Body of pancreas (tissue), 4 donors: Measurements from ENCODE around the gene KCNAB2. TPM values are rescaled to one million over a fixed set of nuclear protein-coding genes. Genes with fewer than 3 reads are reported as not detected.

Source experiments
- ATAC-seq: fragments of 150-250 bp; one replicate; pipeline ENCODE4 v1.9.1; 2016
- DNase-seq, 4 donors: peaks; one replicate each; pipeline ENCODE4 v3.0.0-alpha.2; 2019
- H3K27ac ChIP-seq, 4 donors: fragments of 200-600 bp; sonication (generic); 1 replicate in 3 of 4; 2 replicates in 1 of 4; pipeline versions ENCODE4 v1.5.1 to v1.6.1; 2016 to 2019; ENCODE audit warnings: mild to moderate bottlenecking in 1 of 4, mixed read lengths in 1 of 4, moderate library complexity in 1 of 4
- H3K27me3 ChIP-seq, 2 donors: fragments of 200-600 bp; sonication (generic); one replicate each; pipeline ENCODE4 v1.6.0; 2016; ENCODE audit warnings: mild to moderate bottlenecking in 1 of 2
- H3K36me3 ChIP-seq, 2 donors: fragments of 200-600 bp; sonication (generic); replicated peaks in 1 of 2; 2 replicates each; pipeline ENCODE4 v1.5.1; 2016; ENCODE audit warnings: low read depth in 2 of 2; ENCODE audit not compliant: insufficient read depth in 1 of 2
- H3K4me1 ChIP-seq: fragments of 200-600 bp; sonication (generic); one replicate; pipeline ENCODE4 v1.6.0; 2016
- H3K4me3 ChIP-seq, 2 donors: fragments of 200-600 bp; sonication (generic); 1 replicate in 1 of 2; 2 replicates in 1 of 2; pipeline ENCODE4 v1.5.1; 2016 to 2019
- H3K9me3 ChIP-seq, 3 donors: fragments of 200-600 bp; sonication (generic); 1 replicate in 2 of 3; 2 replicates in 1 of 3; pipeline ENCODE4 v1.5.1; 2016
- CTCF ChIP-seq, 7 experiments: fragments of 450-650 bp in 4 of 7; fragments of 200-600 bp in 3 of 7; sonication (generic) in 3 of 7; IDR thresholded peaks; one replicate each; pipeline ENCODE4 v1.5.1; 2016 to 2019; ENCODE audit warnings: antibody characterized with exemption in 7 of 7
- POLR2A ChIP-seq, 3 donors: fragments of 450-650 bp; IDR thresholded peaks; one replicate each; pipeline ENCODE4 v1.6.1; 2016; ENCODE audit warnings: antibody characterized with exemption in 3 of 3, mild to moderate bottlenecking in 2 of 3
- WGBS, 2 donors: methylation state at CpG; one replicate each; pipeline ENCODE4 v1.1.5; 2017; 5-methylcytosine and 5-hydroxymethylcytosine counted together
- intact Hi-C: fragments of 100-400 bp; cut with DNase I; formaldehyde crosslinking; loops from one replicate; pipeline ENCODE4 v1.15.1; 2023
- total RNA-seq, 2 donors: library from RNA; depleted of rRNA; stranded (reverse); fragments of >200 nt; gene quantifications; one replicate each; pipeline ENCODE4 v1.1.0, GENCODE V29; 2016

Gene KCNAB2
- total RNA-seq, 2 donors from 2014 or later = 4.6 to 7.0 TPM

GRCh38 chr1:5998906-5999301, 46.8 kb upstream of the KCNAB2 start:
- H3K36me3 ChIP-seq = no peaks in the 10 kb centered on the region
- WGBS, 2 donors = 87 to 92% methylated on average over 12 to 19 of the region's 19 CpGs
- no peak overlapping the region for H3K4me3 ChIP-seq
- no peaks in the 10 kb centered on the region for H3K4me1 ChIP-seq
- H3K27ac ChIP-seq = no peak overlapping the region
- TF ChIP-seq POLR2A (IDR thresholded peaks at IDR 0.05) = no peak
- TF ChIP-seq CTCF (IDR thresholded peaks at IDR 0.05) = no peak
- peaks cover 0 to 5% of the 10 kb centered on the region in 2 donors for H3K27me3 ChIP-seq
- ATAC-seq (no peak), DNase-seq (no peak)
- intact Hi-C loops = no loop called here
- no peaks in the 10 kb centered on the region for H3K9me3 ChIP-seq

- DNase-seq (peak in 2 of 4 donors; percentile 3 to 8), ATAC-seq (no peak)
- H3K4me3 ChIP-seq = no peak overlapping the region
- no peaks in the 10 kb centered on the region for H3K4me1 ChIP-seq
- no peak overlapping the region for H3K27ac ChIP-seq
- no peaks in the 10 kb centered on the region for H3K9me3 ChIP-seq
- H3K36me3 ChIP-seq = no peaks in the 10 kb centered on the region
- H3K27me3 ChIP-seq = peaks cover 0 to 7% of the 10 kb centered on the region in 2 donors
- no peak for TF ChIP-seq CTCF (IDR thresholded peaks at IDR 0.05)
- no peak for TF ChIP-seq POLR2A (IDR thresholded peaks at IDR 0.05)
- 88 to 92% methylated on average over 25 to 28 of the region's 28 CpGs for WGBS, 2 donors
- intact Hi-C loops = no loop called here
Measured at GRCh38 chr1:5999711-6000443, 45.8 kb upstream of the KCNAB2 start.

- no peaks in the 10 kb centered on the region for H3K4me1 ChIP-seq
- no peak for TF ChIP-seq POLR2A (IDR thresholded peaks at IDR 0.05)
- no peak for TF ChIP-seq CTCF (IDR thresholded peaks at IDR 0.05)
- no peaks in the 10 kb centered on the region for H3K9me3 ChIP-seq
- ATAC-seq = no peak
- peaks cover 0 to 7% of the 10 kb centered on the region in 2 donors for H3K27me3 ChIP-seq
- peak in 1 of 4 donors; percentile 0 for DNase-seq
- intact Hi-C loops = no loop called here
- no peaks in the 10 kb centered on the region for H3K36me3 ChIP-seq
- H3K27ac ChIP-seq = no peak overlapping the region
- no peak overlapping the region for H3K4me3 ChIP-seq
- WGBS, 2 donors = 79 to 88% methylated on average over 15 to 17 of the region's 17 CpGs
Measured at GRCh38 chr1:6000444-6001288, 45.0 kb upstream of the KCNAB2 start.

- Histone ChIP-seq H3K27ac (no peak overlapping the region), H3K4me1 (no peaks in the 10 kb centered on the region), H3K36me3 (no peaks in the 10 kb centered on the region), H3K9me3 (no peaks in the 10 kb centered on the region), H3K27me3 (peaks cover 0 to 7% of the 10 kb centered on the region in 2 donors), H3K4me3 (no peak overlapping the region)
- TF ChIP-seq POLR2A (IDR thresholded peaks at IDR 0.05) (no peak), CTCF (IDR thresholded peaks at IDR 0.05) (no peak)
- ATAC-seq (peak; percentile 43), DNase-seq (peak; percentile 39 to 63 (median 54))
- 0 to 34% methylated on average over 1 to 12 of the region's 13 CpGs for WGBS, 2 donors
- intact Hi-C loops = no loop called here
Measured at GRCh38 chr1:6001992-6002576, 43.6 kb upstream of the KCNAB2 start.
